GM21381 (cell line): ENCODE results near the gene COPS9.

Source experiments
- ATAC-seq: cut with Tn5 transposase; IDR thresholded peaks from one replicate; pipeline ENCODE4 v1.9.1; 2021; ENCODE audit warnings: mild to moderate bottlenecking, moderate library complexity; ENCODE audit not compliant: unreplicated experiment

COPS9 gene

DNA sequence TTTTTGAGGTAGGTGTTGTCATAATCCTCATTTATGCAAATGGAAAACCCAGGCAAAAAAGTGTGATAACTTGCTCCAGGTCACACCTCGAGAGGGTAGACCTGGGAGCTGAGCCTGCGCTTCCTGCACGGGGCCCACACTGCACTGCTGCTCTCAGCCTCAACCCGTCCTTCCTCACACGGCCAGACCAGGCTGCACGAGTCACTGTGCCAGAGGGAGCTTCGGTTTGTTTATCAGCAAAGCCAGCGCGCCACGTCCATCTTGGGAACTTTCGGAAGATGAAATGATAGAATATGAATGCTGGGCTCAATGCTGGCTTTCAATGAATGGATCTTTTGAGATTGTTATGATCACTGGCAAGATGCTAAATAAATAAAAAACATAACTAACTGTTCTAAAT lies 14.4 kb downstream of the COPS9 start:
- no peak for ATAC-seq

DNA sequence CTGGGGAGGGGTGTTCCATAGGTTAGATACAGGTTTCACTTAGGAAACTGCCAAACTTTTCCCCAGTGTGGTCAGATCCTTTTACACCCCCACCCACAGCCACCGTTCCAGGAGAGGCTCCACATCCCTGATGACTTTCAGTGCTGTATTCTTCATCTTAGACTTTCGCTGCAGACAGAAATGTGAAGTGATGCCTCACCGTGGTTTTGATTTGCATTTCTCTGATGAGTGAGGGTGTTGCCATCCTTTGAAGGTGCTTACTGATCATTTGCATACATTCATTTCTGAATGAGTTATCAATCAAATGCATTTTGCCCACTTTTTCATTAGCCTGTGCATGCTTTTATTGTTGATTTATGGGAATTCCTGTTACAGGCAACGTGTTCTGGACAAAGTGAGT lies 14.9 kb downstream of the COPS9 start:
- ATAC-seq, result no peak

DNA sequence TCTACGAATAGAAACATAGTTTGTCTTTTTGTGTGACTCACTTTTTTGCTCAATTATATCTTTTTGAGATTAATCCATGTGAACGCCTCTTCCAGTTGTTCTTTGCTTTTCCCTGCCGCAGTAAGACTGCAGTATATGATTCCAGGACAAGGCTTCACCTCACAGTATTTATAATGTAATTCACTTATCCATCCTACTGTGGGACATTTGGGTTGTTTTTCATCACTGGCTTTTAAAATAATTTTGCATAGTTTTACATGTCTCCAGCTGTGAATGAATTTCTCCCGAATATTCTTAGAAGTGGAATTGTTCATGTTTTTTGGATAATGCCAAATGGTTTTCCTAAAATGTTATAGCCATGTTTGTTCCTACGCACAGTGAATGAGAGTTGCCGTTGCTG lies 21.9 kb downstream of the COPS9 start:
- no peak for ATAC-seq

DNA sequence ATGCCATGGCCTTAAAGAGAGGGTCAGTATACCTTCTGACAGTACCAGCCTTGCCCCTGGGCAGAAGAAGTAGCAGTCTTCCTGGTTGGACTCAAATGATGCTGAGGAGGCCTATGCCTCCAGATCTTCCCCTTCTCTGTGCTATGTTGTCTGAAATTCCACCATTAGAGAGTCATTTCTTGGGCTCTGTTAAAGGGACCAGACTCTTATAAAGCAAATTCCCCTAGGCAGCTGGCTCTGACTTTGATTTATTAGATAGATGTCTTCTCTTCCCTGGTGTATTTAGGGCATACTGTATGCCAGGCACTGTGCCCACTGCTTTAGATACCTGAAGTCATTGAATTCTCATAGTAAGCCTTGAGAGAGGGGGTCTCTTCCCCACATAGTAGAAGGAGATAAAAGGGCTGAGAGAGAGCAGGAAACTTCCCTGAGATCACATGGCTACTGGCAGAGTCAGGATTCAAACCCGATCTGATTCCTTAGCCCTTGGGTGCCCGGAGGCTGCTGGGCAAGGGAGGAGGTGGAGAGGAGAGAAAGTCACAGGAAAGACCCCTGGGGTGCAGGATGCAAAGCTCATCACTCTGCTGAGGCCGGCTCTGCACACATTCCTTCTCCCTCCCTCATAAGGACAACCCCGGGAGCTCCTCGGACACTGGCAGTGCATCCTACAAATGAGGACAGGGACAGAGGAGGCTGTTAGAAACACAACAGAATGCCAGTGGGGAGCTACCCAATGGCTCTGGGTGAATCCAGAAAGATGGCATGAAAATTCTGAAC lies 23.0 kb downstream of the COPS9 start:
- ATAC-seq, result no peak

DNA sequence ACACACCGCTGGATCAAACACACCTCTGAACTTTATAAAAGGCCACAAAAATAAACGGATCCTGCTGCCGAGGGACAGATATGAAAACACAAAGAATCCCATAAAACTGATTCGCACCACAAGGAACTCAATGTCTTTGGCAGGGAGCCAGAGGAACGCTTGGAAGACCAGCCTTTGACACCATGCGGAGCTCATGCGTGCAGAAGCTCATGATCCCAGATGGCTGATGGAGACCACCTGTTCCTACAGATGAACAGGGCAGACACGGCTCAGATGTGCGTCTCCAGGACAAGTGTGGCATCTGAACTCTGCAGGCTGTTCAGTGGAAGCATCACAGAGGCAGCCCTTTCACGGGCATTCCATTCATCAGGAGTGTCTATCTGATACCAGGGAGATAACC lies 24.9 kb downstream of the COPS9 start:
- ATAC-seq, result no peak

DNA sequence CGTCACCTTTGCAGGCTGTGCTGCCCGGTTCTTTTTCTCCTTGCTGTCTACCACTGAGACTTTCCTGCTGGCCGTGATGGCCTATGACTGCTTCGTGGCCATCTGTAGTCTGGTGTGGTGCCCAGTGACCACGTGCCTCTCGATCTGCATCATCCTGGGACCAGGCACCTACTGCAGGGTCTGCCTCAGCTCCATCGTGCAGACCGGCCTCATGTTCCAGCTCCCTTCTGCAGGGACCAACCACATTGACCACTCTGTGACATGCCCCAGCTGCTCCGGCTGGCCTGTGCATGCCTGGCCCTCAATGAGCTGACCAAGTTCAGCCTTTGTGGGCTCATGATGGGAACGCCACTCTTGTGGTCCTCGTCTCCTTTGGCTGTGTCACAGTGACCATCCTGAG lies 26.7 kb downstream of the COPS9 start:
- no peak for ATAC-seq

DNA sequence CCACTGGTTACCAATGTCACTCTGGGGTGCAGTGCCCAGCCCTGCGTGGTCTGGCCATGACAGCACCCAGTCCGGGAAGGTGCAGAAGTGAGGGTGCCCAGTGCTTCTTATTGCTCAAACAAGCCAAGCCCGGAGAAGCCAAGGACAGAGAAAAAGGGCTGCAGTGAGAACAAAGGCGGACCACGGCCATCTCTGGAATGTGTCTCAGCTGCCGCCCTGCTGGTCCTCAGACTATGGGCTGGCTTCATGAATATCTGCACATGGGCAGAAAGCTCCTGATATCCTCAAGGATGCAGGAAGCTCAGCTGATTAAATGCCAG lies 28.7 kb downstream of the COPS9 start:
- ATAC-seq, result no peak

DNA sequence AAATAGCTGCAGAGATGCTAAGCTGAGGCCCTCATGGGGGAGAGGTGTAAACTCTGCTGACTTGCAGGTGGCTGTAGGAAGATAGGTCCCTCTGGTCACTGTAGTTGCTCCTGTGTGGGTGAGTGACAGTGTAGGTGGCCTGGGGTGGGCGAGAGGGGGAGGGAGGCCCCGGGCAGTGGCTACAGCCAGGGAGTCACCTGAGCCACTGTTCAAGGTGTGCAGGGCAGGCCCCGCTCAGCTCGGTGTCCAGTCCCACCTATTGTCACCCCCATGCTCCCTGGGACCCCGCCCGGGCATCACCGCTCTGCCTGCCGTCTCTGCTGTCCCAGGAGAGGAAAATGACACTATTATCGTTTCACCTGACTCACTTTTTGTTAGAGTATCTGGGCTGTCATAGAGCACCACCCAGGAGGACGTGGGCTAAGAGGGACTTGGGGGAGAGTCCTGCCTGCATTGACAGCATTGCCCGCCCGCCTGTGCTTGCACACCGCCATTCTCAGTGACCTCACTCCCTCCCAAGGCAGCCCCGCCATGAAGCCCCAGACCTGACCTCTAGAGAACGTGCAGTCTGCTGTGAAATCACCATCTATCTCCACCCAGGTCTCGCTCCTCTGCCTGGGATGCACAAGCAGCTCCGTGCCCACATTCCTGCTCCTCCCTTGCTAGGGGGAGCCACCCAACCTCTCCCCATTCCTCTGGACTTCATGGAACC lies 29.2 kb downstream of the COPS9 start:
- no peak for ATAC-seq

DNA sequence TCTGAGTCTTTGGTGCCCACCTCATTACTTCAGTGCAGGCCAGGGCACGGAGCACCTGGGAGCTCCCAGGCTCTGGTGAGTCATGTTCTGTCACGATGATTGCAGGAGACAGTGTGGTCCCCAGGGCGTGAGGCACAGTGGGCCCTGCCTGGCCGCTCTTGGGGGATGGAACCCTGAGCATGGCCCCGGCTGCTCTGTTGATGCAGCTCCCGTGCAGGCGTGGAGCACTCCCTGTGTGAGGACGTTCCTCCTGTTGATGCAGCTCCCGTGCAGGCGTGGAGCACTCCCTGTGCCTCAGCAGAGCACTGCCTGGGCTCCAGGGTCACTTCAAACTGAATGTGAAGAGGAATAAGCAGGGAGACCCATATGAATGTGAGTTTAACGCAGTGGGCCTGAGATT lies 30.1 kb downstream of the COPS9 start:
- ATAC-seq, result no peak

DNA sequence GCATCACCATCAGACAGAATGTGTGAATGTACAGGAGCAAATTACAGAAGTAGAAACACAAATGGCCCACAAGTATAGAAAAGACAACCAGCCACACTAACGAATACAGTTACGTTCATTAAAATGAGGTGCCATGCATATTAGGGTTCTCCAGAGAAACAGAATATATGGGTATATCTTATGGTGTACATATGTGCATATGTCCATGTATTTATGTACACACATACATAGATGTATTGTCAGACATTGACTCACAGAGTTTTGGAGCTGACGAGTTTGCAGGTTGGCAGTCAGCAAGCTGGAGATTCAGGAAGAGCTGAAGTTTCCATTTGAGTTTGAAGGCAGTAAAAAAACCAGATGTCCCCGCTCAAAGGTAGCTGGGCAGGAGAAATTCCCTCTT lies 33.0 kb downstream of the COPS9 start:
- no peak for ATAC-seq

DNA sequence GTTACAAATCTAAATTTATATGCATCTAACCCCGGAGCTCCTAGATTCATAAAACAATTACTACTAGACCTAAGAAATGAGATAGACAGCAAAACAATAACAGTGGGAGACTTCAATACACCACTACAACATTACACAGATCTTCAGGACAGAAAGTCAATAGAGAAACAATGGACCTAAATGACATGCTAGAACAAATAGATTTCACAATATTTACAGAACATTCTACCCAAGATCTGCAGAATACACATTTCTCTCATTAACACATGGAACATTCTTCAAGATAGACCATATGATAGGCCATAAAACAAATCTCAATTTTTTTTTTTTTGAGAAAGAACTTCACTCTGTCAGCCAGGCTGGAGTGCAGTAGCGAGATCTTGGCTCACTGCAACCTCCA lies 37.8 kb downstream of the COPS9 start:
- ATAC-seq, result no peak

DNA sequence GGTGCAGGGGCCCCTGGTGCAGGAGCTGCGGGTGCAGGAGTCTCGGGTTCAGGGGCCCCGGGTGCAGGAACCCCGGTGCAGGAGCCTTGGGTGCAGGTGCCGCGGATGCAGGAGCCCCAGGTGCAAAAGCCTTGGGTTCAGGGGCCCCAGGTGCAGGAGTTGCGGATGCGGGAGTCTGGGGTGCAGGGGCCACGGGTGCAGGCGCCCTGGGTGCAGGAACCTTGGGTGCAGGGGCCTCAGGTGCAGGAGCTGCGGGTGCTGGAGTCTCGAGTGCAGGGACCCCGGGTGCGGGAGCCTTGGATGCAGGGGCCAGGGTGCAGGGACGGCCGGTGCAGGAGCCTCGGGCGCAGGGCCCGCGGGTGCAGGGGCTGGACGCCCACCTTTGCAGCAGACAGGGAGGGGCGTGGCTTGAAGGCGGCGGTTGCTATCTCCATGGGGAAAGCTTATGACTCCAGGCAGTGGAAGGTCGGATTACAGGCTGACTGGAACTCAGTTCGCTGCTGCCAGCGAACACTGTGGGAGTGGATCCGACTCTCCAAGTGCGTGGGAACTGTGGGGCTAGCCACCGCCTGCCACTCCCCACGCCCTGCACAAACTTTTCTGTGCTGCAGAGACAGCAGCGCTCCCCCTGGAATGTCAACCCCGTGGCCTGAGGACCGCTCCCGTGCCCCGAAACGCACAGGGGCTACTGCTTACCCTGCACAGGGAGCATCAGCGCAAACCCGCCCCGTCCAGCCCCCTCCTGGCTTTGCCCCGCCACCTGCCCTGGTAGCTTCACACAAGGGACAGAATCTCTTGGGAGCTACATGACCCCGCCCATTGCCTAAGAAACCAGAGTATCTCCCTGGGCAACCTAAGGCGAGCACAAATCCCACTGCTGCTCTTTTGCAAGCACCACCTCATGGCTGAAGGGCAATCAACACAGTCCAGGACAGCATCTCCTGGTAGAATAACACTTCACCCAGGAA lies 40.3 kb downstream of the COPS9 start:
- ATAC-seq, result no peak

DNA sequence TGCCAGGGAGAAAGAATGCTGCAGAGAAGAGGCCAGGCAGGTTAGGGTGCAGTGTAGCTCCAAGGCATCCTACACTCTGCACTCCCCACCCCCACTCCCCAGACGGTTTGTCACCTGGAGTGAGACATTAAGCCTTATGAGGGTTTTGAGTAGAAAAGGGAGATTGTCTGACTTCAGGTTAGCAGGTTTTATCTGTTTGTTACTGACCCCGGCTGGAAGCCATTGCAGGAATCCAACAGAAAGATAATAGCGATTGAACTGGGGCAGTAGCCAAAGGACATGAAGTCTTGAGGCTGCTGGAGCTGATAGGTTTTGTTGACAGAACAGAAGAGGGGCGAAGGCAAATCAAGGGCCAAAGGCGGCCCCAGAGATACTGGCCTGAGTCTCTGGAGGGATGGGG lies 46.8 kb downstream of the COPS9 start:
- ATAC-seq, result no peak

DNA sequence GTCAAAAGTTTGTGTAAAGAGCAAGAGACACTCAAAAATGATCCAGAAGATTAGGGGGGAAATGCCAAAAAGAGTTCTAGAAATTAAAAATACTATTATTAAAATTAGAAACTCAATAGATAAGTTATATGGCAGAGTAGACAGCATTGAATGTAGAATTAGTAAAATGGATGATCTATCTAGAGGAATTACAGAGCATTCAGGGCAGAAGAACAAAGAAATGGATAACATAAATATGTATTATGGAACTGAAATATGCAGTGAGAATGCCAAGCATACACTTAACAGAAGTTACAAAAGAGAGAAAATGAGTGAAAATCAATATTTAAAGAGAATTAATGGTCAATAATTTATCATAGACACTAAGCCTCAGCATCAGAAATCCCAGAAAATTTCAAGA lies 49.5 kb downstream of the COPS9 start:
- ATAC-seq, result no peak
